Measurements from ENCODE around the gene RACGAP1. TPM values are rescaled to one million over a fixed set of nuclear protein-coding genes. Genes with fewer than 3 reads are reported as not detected.
A peak's percentile ranks its signal among the peaks of the same experiment; 100 is the strongest.

Gene RACGAP1
- total RNA-seq, 6 experiments from 2014 or later: 52.6 to 119 (median 104) TPM

- Mint-ChIP-seq H3K4me3 (no peak overlapping the region), H3K4me1 (ENCODE audit: low read depth) (peaks cover 17% of the 10 kb centered on the region), H3K27ac (no peak overlapping the region), H3K36me3 (ENCODE audit: low read depth) (no peaks in the 10 kb centered on the region), H3K27me3 (ENCODE audit: insufficient read depth) (peaks cover 35% of the 10 kb centered on the region), H3K9me3 (no peaks in the 10 kb centered on the region)
- DNase-seq: no peak
- no peak for TF ChIP-seq CTCF (IDR thresholded peaks at IDR 0.05)
Observed at GRCh38 chr12:50053583-50053982, 28.3 kb upstream of the RACGAP1 start.

GRCh38 chr12:50052964-50053363, 27.7 kb upstream of the RACGAP1 start:
- Mint-ChIP-seq H3K4me1 (ENCODE audit: low read depth) (peaks cover 17% of the 10 kb centered on the region), H3K36me3 (ENCODE audit: low read depth) (no peaks in the 10 kb centered on the region), H3K27me3 (ENCODE audit: insufficient read depth) (peaks cover 35% of the 10 kb centered on the region), H3K27ac (no peak overlapping the region), H3K4me3 (no peak overlapping the region), H3K9me3 (no peaks in the 10 kb centered on the region)
- no peak for DNase-seq
- no peak for TF ChIP-seq CTCF (IDR thresholded peaks at IDR 0.05)

GRCh38 chr12:50052544-50052943, 27.2 kb upstream of the RACGAP1 start:
- DNase-seq: no peak
- Mint-ChIP-seq H3K9me3 (no peaks in the 10 kb centered on the region), H3K4me3 (no peak overlapping the region), H3K27me3 (ENCODE audit: insufficient read depth) (peaks cover 35% of the 10 kb centered on the region), H3K4me1 (ENCODE audit: low read depth) (peaks cover 17% of the 10 kb centered on the region), H3K27ac (no peak overlapping the region), H3K36me3 (ENCODE audit: low read depth) (no peaks in the 10 kb centered on the region)
- no peak for TF ChIP-seq CTCF (IDR thresholded peaks at IDR 0.05)

GRCh38 chr12:50051101-50051806, 26.0 kb upstream of the RACGAP1 start:
- no peak for DNase-seq
- Mint-ChIP-seq H3K9me3 (no peaks in the 10 kb centered on the region), H3K4me3 (no peak overlapping the region), H3K27ac (no peak overlapping the region), H3K4me1 (ENCODE audit: low read depth) (peaks cover 7% of the 10 kb centered on the region), H3K36me3 (ENCODE audit: low read depth) (no peaks in the 10 kb centered on the region), H3K27me3 (ENCODE audit: insufficient read depth) (peaks cover 30% of the 10 kb centered on the region)
- no peak for TF ChIP-seq CTCF (IDR thresholded peaks at IDR 0.05)

GRCh38 chr12:50050410-50051098, 25.3 kb upstream of the RACGAP1 start:
- no peaks in the 10 kb centered on the region for H3K9me3 Mint-ChIP-seq
- H3K4me3 Mint-ChIP-seq: peak overlapping the region; percentile 60
- TF ChIP-seq CTCF (IDR thresholded peaks at IDR 0.05): no peak
- no peak overlapping the region for H3K27ac Mint-ChIP-seq
- H3K27me3 Mint-ChIP-seq (ENCODE audit: insufficient read depth): peaks cover 26% of the 10 kb centered on the region
- H3K36me3 Mint-ChIP-seq (ENCODE audit: low read depth): no peaks in the 10 kb centered on the region
- DNase-seq: no peak
- H3K4me1 Mint-ChIP-seq (ENCODE audit: low read depth): no peaks in the 10 kb centered on the region; the same call in 1 of the 2 replicates

Measured in HFFc6 (cell line).